Endodermal cell (in vitro differentiated cells): ENCODE results near the gene MPP4. TPM values are rescaled to one million over a fixed set of nuclear protein-coding genes. Genes with fewer than 3 reads are reported as not detected.

Source experiments
- DNase-seq: peaks from one replicate; pipeline ENCODE4 v3.0.0-alpha.2; 2017
- H3K27ac ChIP-seq: 2 replicates; pipeline ENCODE4 v1.5.1; 2013; ENCODE audit warnings: mild to moderate bottlenecking, low read depth, low read length, moderate library complexity
- H3K27me3 ChIP-seq: 2 replicates; pipeline ENCODE4 v1.6.1; 2013; ENCODE audit warnings: mild to moderate bottlenecking, low read length, moderate library complexity; ENCODE audit not compliant: insufficient read depth, control insufficient read depth, poor library complexity, severe bottlenecking
- H3K36me3 ChIP-seq: 2 replicates; pipeline ENCODE4 v1.7.0; 2013; ENCODE audit warnings: mild to moderate bottlenecking, low read length, moderate library complexity; ENCODE audit not compliant: control insufficient read depth, insufficient read depth
- H3K4me1 ChIP-seq: one replicate; pipeline ENCODE4 v1.7.0; 2013; ENCODE audit warnings: low read length; ENCODE audit not compliant: control insufficient read depth, insufficient read depth
- H3K4me3 ChIP-seq: 2 replicates; pipeline ENCODE4 v1.5.1; 2013; ENCODE audit warnings: mild to moderate bottlenecking, low read length, moderate library complexity
- H3K9ac ChIP-seq: 2 replicates; pipeline ENCODE4 v1.6.1; 2013; ENCODE audit warnings: mild to moderate bottlenecking, low read length, moderate library complexity; ENCODE audit not compliant: poor library complexity, severe bottlenecking; ENCODE audit errors: extremely low read depth
- H3K9me3 ChIP-seq: 2 replicates; pipeline ENCODE4 v1.6.1; 2013; ENCODE audit warnings: mild to moderate bottlenecking, low read length, moderate library complexity; ENCODE audit not compliant: control insufficient read depth
- H3K27ac Mint-ChIP-seq: 2 replicates; pipeline ENCODE4 v1.8.0; 2020; ENCODE audit warnings: mixed read lengths
- H3K27me3 Mint-ChIP-seq: 2 replicates; pipeline ENCODE4 v1.8.0; 2021; ENCODE audit warnings: mild to moderate bottlenecking, mixed read lengths; ENCODE audit not compliant: insufficient read depth
- H3K36me3 Mint-ChIP-seq: 2 replicates; pipeline ENCODE4 v1.8.0; 2020; ENCODE audit warnings: low read depth, mixed read lengths
- H3K4me1 Mint-ChIP-seq: 2 replicates; pipeline ENCODE4 v1.8.0; 2020; ENCODE audit warnings: mixed read lengths
- H3K4me3 Mint-ChIP-seq: 2 replicates; pipeline ENCODE4 v1.8.0; 2020; ENCODE audit warnings: mild to moderate bottlenecking, moderate library complexity, mixed read lengths
- H3K9me3 Mint-ChIP-seq: 2 replicates; pipeline ENCODE4 v1.8.0; 2020; ENCODE audit warnings: mild to moderate bottlenecking, mixed read lengths
- CTCF ChIP-seq: fragments of 200-600 bp; sonication (generic); conservative IDR thresholded peaks from 2 replicates; pipeline ENCODE4 v1.5.0; 2021; ENCODE audit warnings: antibody characterized with exemption, mild to moderate bottlenecking
- WGBS, 2 experiments: methylation state at CpG; one replicate each; pipeline versions ENCODE4 v1.1.5 to v1.1.7; 2013; ENCODE audit warnings: missing lambda C conversion rate in 2 of 2, mixed read lengths in 1 of 2; ENCODE audit not compliant: insufficient coverage in 1 of 2, insufficient read length in 1 of 2; 5-methylcytosine and 5-hydroxymethylcytosine counted together
- total RNA-seq, 2 donors: library from RNA; stranded (reverse); fragmentation: NEBNext Ultra II Directional in 1 of 2; extraction: Animal tissue kit (Norgen Biotek cat#: 25700) in 1 of 2; gene quantifications; 2 replicates in 1 of 2; 3 replicates in 1 of 2; pipeline ENCODE4 v1.2.1, GENCODE V29; 2021

MPP4 gene
- total RNA-seq, 2 donors from 2014 or later: 0.18 TPM; not detected in 1

GRCh38 chr2:201715459-201715858 lies 17.0 kb upstream of the MPP4 start:
- Mint-ChIP-seq H3K4me3 (no peak overlapping the region), H3K27me3 (no peaks in the 10 kb centered on the region), H3K9me3 (peaks cover 4% of the 10 kb centered on the region), H3K36me3 (peaks cover 68% of the 10 kb centered on the region), H3K27ac (no peak overlapping the region), H3K4me1 (peaks cover 18% of the 10 kb centered on the region)
- H3K4me1 ChIP-seq: peaks cover 5% of the 10 kb centered on the region
- peaks cover 74% of the 10 kb centered on the region for H3K36me3 ChIP-seq
- H3K9ac ChIP-seq: no peak overlapping the region
- no peak overlapping the region for H3K4me3 ChIP-seq
- H3K27me3 ChIP-seq: no peaks in the 10 kb centered on the region
- DNase-seq: peak; percentile 55
- WGBS, 2 experiments: 96 to 98% methylated on average over 6 of the region's 6 CpGs
- peak; percentile 56 for TF ChIP-seq CTCF
- no peak overlapping the region for H3K27ac ChIP-seq
- peaks cover 9% of the 10 kb centered on the region for H3K9me3 ChIP-seq

DNA sequence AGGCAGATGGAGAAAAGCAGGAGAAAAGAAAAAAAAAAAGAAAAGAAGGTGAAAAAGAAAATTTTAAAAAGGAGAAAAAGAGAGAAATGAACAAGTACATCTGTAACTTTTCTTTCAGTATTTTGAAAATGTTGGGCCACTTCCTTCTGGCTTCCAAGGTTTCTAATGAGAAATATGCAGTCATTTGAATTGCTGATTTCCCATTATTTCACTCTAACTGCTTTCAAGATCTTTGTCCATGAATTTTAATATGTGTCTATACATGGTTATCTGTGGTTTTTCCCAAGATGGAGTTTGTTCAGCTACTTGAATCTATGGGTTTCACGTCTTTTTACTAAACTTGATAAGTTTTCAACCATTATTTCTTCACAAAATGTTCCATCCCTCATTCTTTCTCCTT lies 14.3 kb upstream of the MPP4 start:
- no peaks in the 10 kb centered on the region for H3K27me3 ChIP-seq
- Mint-ChIP-seq H3K36me3 (peaks cover 67% of the 10 kb centered on the region), H3K4me3 (no peak overlapping the region), H3K4me1 (peaks cover 18% of the 10 kb centered on the region), H3K27me3 (no peaks in the 10 kb centered on the region), H3K27ac (peak overlapping the region; percentile 5), H3K9me3 (no peaks in the 10 kb centered on the region)
- no peak overlapping the region for H3K4me3 ChIP-seq
- H3K27ac ChIP-seq: no peak overlapping the region
- no peak for DNase-seq
- H3K9ac ChIP-seq: no peak overlapping the region
- peaks cover 5% of the 10 kb centered on the region for H3K4me1 ChIP-seq
- H3K36me3 ChIP-seq: peaks cover 75% of the 10 kb centered on the region
- 92% methylated on average over 1 of the region's 1 CpG; no CpG with 5 or more reads in 1 of the 2 experiments for WGBS, 2 experiments
- no peaks in the 10 kb centered on the region for H3K9me3 ChIP-seq
- no peak for TF ChIP-seq CTCF

DNA sequence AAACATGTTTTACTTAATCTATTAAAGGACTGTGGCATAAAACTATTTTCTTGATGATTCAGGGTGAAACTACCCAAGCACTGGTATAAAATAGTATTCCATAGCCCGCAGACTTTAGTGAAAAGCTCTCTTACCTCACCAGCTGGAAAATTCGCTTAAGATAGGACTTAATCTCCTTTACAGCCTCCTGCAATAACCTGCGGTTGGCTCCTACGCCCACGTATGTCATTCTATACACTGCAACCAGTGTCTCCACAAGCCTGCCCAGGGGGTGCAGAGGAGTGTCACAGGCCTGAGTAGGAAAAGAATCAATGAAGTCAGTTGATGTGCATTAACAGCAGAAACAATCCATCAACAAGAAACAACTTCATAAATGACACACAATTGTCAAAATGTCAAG lies 11.3 kb upstream of the MPP4 start:
- Histone ChIP-seq H3K4me3 (no peak overlapping the region), H3K27me3 (no peaks in the 10 kb centered on the region), H3K4me1 (peaks cover 5% of the 10 kb centered on the region), H3K9me3 (no peaks in the 10 kb centered on the region), H3K9ac (no peak overlapping the region), H3K36me3 (peaks cover 74% of the 10 kb centered on the region), H3K27ac (no peak overlapping the region)
- Mint-ChIP-seq H3K9me3 (no peaks in the 10 kb centered on the region), H3K4me3 (no peak overlapping the region), H3K27ac (no peak overlapping the region), H3K4me1 (peaks cover 15% of the 10 kb centered on the region), H3K27me3 (no peaks in the 10 kb centered on the region), H3K36me3 (peaks cover 64% of the 10 kb centered on the region)
- WGBS, 2 experiments: 95 to 100% methylated on average over 2 to 5 of the region's 5 CpGs
- no peak for DNase-seq
- no peak for TF ChIP-seq CTCF
